Caki2 (cell line): Measurements from ENCODE around the gene EXOC3L2. TPM values are rescaled to one million over a fixed set of nuclear protein-coding genes. Genes with fewer than 3 reads are reported as not detected.

Experiments used
- DNase-seq: peaks from one replicate; pipeline ENCODE4 v3.0.0-alpha.2; 2015; ENCODE audit warnings: low read depth
- in situ Hi-C: cut with HindIII; loops from 2 replicates; pipeline ENCODE4 v1.10.0; 2016; ENCODE audit warnings: low sequenced_read_pairs, low pct_unique_long_range_greater_than_20kb, mixed read lengths
- total RNA-seq: library from RNA; depleted of rRNA; stranded (reverse); fragments of >200 nt; shearing (Covaris generic); gene quantifications from 2 replicates; pipeline ENCODE4 v1.2.3, GENCODE V29; 2014; ENCODE audit warnings: low replicate concordance; rRNA removed

The EXOC3L2 gene
- total RNA-seq, 1 experiment from 2014 or later: not detected

DNA sequence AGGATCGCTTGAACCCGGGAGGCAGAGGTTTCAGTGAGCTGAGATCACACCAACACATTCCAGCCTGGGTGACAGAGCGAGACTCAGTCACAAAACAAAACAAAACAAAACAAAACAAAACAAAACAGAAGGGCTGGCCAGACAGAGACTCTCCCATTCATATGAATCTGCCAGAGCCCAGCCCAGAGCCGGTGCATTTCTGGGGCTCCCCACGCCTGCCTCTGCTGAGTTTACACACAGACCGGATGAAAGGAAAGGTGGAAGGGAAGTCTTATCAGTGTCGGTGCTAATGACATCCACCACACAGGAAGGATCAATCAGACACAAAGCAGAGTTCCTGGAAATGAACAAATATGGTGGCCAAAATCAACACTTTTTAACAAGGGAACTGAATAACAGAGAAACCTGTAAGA, 74.0 kb downstream of the EXOC3L2 start:
- no peak for DNase-seq
- in situ Hi-C loops: no loop called here

DNA sequence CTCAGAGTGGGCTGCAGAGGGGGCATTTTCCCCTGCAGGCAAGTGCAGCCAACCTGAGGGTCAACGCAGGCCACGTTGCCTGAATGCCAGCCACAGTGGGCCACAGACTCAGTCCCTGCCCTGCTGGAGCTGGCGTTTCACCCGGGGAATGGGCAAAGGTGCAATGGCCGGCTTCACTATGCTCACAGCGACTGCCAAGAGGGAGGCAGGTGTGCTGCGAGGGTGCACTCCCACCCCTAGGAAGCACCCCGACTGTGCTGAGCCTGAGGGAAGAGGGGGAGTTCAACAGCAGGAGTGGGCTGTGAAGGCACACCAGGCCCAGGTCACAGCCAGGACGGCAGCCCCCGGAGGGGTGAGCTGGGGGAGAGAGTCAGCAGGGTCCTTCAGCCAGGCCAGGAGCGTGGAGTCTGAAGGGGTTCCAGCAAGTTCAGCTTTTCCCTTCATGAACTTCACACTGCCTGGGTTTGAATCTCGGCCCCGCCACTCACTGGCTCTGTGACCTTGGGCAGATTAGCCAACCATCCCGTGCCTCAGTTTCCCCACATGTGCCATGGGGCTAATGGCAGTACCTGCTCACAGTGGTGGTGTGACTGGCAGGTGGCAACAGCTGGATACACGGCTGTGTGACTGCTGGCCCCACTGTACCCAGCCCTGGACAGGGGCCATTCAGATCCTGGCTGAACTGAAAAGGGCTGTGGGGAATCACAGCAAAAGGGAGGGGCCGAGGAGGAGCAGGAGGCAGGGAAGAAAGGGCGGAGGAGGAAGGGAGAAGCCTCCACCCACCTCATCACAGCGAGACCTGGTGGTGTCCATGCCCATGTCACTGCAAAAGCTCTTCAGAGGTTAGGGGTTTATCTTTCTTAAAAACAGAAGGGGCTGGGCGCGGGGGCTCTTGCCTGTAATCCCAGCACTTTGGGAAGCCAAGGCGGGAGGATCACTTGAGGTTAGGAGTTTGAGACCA, 74.8 kb downstream of the EXOC3L2 start:
- no peak for DNase-seq
- in situ Hi-C loops: no loop called here

- DNase-seq: no peak
- in situ Hi-C loops: no loop called here
Measured at GRCh38 chr19:45169602-45170001, 75.6 kb downstream of the EXOC3L2 start.

- in situ Hi-C loops: no loop called here
- no peak for DNase-seq
Measured at GRCh38 chr19:45168767-45169351, 76.3 kb downstream of the EXOC3L2 start.

DNA sequence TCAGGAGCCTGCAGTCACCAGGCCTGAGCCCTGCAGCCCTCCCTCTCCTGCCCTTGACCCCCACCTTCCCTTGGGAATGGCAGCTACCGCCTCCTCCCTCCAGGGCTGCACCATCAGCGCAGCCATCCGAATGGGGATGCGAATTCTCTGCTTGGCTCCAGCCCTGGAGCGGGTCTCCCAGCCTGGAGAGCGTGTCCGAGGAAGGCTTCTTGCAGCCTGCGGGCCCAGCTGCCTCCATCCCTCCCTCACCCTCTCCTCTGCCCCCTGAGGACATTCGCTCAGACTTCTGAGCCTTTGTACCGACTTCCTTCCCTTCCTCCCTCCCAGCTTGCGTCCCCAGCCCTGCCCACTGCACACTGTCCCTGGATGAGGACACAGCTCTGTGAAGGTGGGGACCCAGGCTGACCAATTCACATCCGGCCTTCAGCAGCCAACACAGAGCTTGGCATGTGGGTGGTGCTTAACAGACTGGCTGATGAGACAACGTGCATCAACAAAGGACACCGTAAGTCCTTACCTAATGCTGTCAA, 78.4 kb downstream of the EXOC3L2 start:
- DNase-seq: no peak
- in situ Hi-C loops: no loop called here

GRCh38 chr19:45164577-45165335, 80.5 kb downstream of the EXOC3L2 start:
- DNase-seq: peak; percentile 44
- in situ Hi-C loops: no loop called here

DNA sequence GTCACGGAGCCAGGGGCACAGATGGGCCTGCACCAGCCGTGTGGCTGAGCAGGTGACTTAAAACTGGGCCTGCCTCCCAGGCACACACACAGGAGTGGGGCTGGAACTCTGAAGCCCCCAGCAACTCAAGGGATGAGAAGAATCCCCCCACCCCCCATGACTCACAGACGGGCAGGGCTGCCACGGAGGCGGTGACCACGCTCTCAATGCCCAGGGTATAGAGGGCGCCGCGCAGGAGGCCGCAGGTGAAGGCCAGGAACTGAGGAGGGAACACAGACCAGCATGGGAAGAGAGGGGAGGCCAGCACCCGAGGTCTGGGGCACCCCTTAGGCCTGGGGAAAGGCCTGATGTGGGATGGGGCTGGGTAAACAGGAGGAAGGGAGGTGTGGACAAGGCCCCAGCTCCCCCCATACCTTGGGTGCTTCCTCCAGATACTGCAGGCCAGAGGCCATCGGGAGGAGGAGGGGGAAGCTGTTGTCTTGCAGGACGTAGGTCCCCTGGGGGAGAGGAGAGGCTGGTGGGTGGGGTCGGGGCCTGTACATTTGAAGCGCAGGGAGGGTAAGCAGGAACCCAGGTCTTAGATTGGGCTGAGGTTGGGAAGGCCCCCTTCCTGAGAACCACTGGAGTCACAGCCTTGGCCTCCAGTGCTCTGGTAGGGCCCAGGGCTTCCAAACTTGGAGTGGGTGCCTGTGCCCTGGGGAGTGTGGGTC, 81.3 kb downstream of the EXOC3L2 start:
- DNase-seq: no peak
- in situ Hi-C loops: no loop called here

GRCh38 chr19:45163156-45163555, 82.1 kb downstream of the EXOC3L2 start:
- in situ Hi-C loops: no loop called here
- no peak for DNase-seq

DNA sequence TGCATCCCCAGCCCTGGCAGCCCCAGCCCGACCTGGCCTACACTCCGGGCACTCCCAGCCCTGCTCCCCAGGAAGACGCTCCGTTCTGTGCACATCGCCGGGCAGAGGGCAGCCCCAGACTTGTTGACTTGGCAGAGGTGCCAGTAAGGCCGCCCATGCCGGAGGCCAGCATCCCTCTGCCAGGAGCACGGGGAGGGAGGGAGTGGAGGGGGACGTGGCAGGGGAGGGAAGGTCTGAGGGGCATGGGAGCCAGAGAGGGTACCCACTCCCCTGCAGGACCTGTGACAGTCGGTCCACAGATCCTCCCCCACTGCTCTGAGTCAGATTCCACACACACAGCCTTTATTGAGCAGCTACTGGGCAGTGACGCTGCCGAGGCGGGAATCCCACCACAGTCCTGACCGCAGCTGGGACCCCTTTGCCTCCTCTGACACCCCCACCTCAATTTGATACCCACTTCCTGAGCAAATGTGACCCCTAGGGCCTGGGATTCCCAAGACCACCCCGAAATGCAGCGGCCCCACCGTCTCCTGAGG, 82.5 kb downstream of the EXOC3L2 start:
- in situ Hi-C loops: no loop called here

More for the DNA sequence above, 82.5 kb downstream of the EXOC3L2 start:
- no peak for DNase-seq

Other genes starting within 250 kb of the EXOC3L2 start
- 24.8 and 41.4 TPM in 2 replicates for gene RELB, start 243.9 kb downstream of the EXOC3L2 start, total RNA-seq
- 10.1 and 13.8 TPM in 2 replicates for gene CLASRP, start 206.4 kb downstream of the EXOC3L2 start, total RNA-seq
- not detected in 2 replicates for gene ZNF296, start 168.9 kb downstream of the EXOC3L2 start, total RNA-seq
- gene GEMIN7, start 166.1 kb downstream of the EXOC3L2 start, total RNA-seq: 79.7 and 108 TPM in 2 replicates
- gene PPP1R37, start 152.2 kb downstream of the EXOC3L2 start, total RNA-seq: 95.2 and 106 TPM in 2 replicates
- gene NKPD1, start 84.4 kb downstream of the EXOC3L2 start, total RNA-seq: not detected in 2 replicates
- gene TRAPPC6A, start 67.2 kb downstream of the EXOC3L2 start, total RNA-seq: 46.7 and 82.4 TPM in 2 replicates
- 10.2 and 13.3 TPM in 2 replicates for gene BLOC1S3, start 66.6 kb downstream of the EXOC3L2 start, total RNA-seq
- gene MARK4, start 5.9 kb upstream of the EXOC3L2 start, total RNA-seq: 10.4 and 24.1 TPM in 2 replicates
- not detected in 2 replicates for gene CKM, start 77.5 kb upstream of the EXOC3L2 start, total RNA-seq
- gene KLC3, start 95.3 kb upstream of the EXOC3L2 start, total RNA-seq: 12.2 and 33.5 TPM in 2 replicates
- gene ERCC2, start 125.2 kb upstream of the EXOC3L2 start, total RNA-seq: 22.9 and 32.9 TPM in 2 replicates
- gene PPP1R13L, start 159.7 kb upstream of the EXOC3L2 start, total RNA-seq: 10.1 and 30.6 TPM in 2 replicates
- 32.3 and 33.2 TPM in 2 replicates for gene POLR1G, start 161.2 kb upstream of the EXOC3L2 start, total RNA-seq
- gene ERCC1, start 178.5 kb upstream of the EXOC3L2 start, total RNA-seq: 120 and 165 TPM in 2 replicates
- gene FOSB, start 222.6 kb upstream of the EXOC3L2 start, total RNA-seq: 2.5 and 3.2 TPM in 2 replicates